HG02970 (cell line): ENCODE measurements around the gene ANKRD13A.
"Not testable (repeated sequence)": the region's sequence is repeated elsewhere in the genome, so short reads cannot be mapped to it uniquely, and the experiment has no call there.

Experiments
- ATAC-seq: cut with Tn5 transposase; IDR thresholded peaks from one replicate; pipeline ENCODE4 v1.9.1; 2021; ENCODE audit warnings: mild to moderate bottlenecking, moderate library complexity, moderate number of reproducible peaks; ENCODE audit not compliant: unreplicated experiment, low FRiP score

Gene ANKRD13A

DNA sequence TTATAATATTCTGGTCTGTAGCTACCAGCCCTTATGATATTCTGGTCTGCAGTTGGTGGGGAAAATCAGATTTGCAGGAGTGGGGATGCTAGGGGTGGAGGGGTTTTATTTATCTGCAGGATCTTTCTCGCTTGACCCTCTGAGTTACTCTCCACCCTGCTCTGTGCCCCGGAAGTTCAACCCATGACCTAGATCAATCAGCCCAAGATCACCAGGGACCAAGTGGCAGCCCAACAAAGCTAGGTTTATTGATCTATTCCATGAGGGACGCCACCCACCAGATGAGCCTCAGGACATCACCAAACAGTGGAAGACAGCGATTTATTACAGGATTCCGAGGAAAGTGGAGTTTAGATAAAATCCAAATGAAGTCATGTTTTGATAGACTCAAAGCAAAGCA, 74.9 kb downstream of the ANKRD13A start:
- no peak for ATAC-seq

DNA sequence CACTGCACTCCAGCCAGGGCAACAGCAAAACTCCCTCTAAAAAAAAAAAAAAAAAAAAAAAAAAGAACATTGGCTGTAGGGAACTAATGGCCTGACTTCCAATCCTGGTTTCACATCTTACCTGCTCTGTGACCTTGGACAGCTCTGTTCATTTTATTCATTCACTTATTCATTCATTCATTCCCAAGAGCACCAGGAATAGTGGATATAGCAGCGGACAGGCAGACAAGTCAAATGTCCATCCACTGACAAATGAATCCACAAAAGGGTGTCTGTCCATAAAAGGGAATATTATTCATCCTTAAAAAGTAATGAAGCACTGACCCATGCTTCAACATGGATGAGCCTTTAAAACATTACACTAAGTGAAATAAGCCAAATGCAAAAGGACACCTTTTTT, 76.7 kb downstream of the ANKRD13A start:
- no peak for ATAC-seq

DNA sequence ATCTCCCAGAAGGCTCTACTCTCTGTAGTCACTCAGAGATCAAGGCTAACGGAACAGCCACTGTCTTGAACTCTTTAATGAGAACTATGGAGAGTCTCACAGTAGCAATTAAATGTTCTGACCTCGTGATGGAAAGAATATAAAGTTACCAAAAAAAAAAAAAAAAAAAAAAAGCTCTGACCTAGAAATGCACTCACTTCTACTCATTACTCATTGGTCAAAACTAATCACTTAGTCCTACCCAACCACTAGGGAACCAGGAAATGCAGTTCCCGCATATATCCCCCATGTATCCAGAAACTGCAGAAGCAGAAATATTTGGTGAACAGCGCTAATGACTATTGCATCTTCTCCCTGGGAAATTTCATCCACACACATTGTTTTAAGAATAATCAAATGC, 78.6 kb downstream of the ANKRD13A start:
- ATAC-seq, result no peak

DNA sequence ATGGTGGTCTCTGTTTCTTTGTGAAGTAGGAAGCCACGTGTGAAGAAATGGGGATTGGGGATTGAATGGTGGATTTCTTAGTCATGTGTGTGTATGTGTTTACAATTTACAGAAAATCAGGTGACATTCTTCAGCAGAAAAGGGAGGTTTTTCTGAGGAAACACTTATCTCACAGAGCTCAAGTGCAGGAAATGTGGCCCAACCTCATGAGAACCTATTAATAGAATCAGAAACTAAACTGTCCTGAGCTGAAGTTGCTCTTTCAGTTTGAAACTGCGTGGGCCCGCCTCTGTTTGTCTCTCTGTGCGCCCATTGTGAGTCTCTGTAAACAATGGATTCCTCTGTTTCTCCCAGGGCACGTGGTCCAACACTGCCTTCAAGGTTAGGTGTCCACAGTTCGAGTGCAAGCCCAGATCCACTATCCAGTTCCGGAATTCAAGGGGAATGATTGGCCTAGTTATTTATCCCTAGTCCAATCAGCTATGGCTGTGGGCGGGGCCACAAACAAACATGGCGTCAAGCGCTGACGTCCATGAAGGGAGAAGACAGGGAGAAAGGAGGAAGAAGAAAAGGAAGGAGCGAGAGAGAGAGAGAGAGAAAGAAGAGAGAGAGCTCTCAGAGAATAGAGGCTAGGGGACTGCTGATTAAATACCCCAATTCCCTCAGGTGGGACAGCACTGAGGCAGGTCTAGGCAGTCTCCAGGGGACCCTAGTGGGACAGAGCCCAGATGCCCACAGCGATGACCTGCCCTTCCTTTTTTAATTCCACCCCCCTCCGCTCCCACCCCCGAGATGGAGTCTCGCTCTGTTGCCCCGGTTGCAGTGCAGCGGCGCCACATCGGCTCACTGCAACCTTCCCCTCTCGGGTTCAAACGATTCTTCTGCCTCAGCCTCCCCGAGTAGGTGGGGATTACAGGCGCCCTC, 80.5 kb downstream of the ANKRD13A start:
- ATAC-seq, result no peak

DNA sequence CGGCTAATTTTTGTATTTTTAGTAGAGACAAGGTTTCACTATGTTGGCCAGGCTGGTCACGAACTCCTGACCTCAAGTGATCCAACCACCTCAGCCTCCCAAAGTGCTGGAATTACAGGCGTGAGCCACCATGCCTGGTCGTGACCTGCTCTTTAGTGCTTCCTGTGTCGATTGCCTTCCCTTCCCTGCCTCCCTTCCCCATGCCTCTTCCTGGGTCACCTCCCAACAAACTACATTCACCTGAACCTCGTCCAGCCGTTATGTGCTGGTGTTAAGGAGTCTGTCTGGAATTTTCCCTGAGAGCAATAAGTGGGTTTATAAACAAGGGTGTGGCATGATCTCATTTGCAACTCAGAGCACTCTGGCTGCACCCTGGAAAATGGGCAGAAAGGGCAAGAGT, 81.2 kb downstream of the ANKRD13A start:
- ATAC-seq, result no peak

DNA sequence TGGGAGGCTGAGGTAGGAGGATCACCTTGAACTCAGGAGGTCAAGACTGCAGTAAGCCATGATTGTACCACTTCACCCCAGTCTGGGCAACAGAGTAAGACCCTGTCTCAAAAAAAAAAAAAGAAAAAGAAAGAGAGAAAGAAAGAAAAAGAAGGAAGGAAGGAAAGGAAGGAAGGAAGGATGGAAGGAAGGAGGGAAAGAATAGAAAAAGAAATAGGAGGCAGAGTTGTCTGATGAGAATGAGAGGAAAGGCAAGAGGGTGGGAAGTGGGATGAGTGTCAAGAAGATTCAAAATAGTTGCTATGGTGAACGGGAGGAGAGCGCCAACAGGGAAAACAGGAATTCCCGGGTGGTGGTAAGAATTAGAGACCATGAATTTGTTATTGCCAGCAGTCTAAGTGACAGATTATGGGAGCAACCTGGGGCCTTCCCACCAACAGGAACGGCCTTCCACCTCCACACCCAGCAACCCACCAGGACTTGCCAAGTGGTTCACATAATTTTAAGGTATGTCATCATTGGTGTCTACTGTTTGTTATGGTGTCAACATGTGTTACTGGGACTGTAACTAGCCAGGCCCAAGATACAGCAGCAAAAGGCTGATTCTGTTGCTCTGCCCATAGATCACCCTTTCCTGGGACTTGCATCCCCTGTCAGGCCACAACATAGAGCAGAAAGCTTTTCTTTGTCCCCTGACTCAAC, 85.2 kb downstream of the ANKRD13A start:
- ATAC-seq, result no peak

DNA sequence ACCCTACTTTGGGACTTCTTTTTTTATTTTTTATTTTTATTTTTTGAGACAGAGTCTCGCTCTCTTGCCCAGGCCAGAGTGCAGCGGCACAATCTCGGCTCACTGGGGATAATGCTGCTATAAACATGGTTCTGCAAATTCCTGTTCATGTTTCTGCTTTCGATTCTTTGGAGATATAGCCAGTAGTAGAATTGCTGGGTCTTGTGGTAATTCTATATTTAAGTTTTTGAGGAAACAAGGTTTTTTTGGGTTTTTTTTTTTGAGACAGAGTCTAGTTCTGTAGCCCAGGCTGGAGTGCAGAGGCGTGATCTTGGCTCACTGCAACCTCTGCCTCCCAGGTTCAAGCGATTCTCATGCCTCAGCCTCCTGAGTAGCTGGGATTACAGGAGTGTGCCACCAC, 89.0 kb downstream of the ANKRD13A start:
- not testable (repeated sequence) for ATAC-seq

DNA sequence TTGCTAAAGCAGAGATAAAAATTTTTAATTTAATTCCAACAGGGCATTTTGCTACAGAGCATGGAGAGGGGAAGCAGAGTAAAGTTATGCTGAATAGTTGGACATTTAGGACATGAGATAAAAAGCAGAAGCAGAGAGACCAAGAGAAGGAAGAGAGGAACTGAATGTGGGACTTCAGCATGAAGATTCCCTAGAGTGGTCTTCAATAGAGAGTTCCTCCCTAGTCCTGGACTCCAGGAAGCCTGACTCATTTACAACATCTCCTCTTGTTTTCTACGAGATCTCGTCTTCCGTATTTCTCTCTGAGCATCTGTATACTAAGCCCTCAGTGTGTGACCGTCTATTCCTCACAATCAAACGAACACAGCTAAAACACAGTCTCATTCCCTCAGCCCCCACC, 89.7 kb downstream of the ANKRD13A start:
- ATAC-seq, result no peak
